Hindlimb muscle (tissue), 1 donor: ENCODE data around the gene MVB12B. TPM values are rescaled to one million over a fixed set of nuclear protein-coding genes. Genes with fewer than 3 reads are reported as not detected.
"Not testable (repeated sequence)": the region's sequence is repeated elsewhere in the genome, so short reads cannot be mapped to it uniquely, and the experiment has no call there.

Experiments used
- DNase-seq: peaks from one replicate; pipeline ENCODE4 v3.0.0-alpha.2; 2013
- polyA plus RNA-seq: library from polyadenylated mRNA; unstranded; fragments of 120-200 nt; gene quantifications from one replicate; pipeline ENCODE4 v1.2.1, GENCODE V29; 2013; ENCODE audit not compliant: insufficient read length

MVB12B gene, protein sequence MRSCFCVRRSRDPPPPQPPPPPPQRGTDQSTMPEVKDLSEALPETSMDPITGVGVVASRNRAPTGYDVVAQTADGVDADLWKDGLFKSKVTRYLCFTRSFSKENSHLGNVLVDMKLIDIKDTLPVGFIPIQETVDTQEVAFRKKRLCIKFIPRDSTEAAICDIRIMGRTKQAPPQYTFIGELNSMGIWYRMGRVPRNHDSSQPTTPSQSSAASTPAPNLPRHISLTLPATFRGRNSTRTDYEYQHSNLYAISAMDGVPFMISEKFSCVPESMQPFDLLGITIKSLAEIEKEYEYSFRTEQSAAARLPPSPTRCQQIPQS
- 21.2 TPM for polyA plus RNA-seq

DNA sequence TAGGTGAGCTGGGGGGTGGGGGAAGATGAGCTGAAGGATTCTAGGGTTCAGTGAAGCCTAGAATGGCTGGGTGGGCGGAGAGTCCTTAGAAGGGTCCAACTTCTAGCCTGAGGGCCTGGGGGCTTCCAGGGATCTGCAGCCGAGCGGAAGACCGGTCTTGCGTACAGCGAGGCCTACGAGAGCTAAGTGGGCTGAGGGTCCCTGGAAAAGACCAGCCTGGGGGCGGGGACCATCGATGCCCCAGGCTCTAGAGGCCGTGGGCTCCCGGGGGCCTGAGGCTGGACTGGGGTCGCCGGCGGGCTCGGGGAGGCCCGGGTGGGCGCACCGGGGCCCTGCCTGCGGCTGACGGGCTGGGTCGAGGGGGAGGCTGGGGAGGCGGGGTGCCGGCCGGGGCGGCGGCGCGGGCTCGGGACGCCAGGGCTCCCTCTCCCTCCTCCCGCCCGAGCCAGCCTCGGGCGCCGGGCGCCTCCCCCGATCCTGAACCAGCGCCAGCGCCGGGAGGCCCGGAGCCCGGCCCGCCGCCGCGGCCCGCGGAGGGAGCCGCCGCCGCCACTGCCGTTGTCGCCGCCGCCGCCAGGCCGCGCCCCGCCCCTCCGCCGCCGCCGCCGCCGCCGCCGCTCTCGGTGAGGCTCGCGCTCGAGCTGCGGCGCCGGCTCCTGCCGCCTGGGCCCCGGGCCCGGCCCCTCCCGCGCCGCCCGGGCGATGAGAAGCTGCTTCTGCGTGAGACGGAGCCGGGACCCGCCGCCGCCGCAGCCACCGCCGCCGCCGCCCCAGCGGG lies at the start of gene MVB12B:
TSS of gene MVB12B (plus strand) at position 602 of the 778 bp plus-strand sequence. CDS start at position 703, 101 bp downstream.
- peak; percentile 40 for DNase-seq

DNA sequence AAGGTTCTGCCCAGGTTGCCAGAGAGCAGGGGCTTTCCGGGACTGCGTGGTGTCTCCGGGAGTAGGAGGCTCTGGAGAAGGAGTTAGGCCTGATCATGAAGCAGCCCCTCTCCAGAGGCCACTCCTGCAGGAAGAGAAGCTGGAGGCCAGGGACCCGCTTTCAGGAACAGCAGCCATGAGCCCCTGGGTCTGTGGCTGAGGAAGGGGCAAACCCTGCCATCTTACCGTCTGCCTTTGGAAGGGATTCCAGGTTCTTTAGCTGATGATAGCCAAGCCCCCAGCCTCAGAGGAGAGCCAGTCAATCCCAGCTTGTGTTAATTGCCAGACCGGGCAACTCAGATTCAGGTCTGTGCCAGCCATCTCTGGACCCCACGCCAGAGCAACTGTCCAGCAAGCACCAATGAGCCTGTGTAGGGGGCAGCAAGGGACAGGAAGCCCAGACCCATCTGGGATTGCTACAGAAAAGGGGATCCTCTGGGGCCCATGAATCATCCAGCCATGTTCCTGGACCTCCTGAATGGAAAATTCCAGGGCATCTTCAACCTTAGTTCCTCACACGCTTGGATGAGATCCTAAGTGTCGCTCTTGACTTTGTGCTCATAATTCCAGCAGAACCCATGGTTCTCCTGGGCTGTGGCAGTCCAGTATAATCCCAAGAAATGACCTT lies 42.7 kb upstream of the MVB12B start:
- DNase-seq, result no peak

DNA sequence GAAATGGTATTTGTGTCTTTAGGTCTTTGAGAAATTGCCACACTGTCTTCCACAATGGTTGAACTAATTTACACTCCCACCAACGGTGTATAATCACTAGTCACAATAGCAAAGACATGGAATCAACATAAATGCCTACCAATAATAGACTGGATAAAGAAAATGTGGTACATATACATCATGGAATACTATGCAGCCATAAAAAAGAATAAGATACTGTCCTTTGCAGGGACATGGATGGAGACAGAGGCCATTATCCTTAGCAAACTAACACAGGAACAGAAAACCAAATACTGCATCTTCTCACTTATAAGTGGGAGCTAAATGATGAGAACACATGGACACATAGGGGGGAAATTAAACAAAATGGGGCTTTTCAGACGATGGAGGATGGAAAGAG lies 41.0 kb upstream of the MVB12B start:
- DNase-seq, result not testable (repeated sequence)

DNA sequence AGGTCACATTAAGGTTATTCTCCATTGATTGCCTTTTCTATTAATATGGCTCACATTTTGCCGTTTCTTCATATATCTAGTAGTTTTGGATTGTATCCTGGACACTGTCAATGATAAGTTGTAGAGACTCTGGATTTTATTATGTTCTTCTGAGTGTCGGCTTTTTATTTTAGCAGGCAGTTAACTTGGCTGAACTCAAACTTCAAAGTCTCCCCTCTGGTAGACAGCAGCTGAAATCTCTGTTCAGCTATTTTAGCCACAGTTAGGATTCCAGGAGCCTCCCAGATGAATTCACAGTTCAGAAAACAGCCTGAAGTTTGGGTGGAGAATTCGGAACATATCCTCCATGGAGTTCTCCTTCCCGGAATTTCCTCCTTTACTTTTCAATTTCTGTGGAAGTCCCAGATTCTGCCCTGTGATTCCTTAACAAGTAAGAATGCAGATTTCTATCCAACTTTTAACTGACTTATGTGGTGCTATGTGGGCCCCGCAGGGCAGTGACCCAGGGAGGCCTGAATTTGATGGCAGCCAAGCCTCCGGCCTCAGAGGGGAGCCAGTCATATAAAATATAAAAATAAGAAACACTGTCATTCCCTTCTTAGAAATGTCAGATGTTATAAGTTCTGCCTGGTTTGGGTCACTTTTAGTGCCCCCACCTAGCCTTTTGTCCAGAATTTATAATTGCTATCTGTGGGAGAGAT lies 39.3 kb upstream of the MVB12B start:
- DNase-seq, result no peak

DNA sequence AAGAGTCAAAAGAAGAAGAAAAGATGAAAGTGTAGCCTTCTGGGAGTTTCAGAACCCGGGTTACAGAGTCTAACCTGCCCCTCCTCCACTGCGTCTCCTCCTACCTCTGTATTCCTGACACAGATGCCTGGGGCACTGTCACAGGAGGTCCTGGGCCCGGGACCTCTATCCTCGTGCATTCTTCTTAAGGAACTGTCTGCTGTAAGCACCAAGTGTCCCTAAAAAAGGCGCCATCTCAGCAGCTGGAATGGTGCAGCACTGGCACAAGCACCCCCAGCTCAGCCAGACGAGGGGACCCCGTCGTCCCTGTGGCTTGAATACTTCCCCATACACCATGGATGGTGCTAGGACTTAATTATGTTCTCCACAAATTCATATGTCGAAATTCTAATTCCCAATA lies 35.8 kb upstream of the MVB12B start:
- DNase-seq, result no peak

DNA sequence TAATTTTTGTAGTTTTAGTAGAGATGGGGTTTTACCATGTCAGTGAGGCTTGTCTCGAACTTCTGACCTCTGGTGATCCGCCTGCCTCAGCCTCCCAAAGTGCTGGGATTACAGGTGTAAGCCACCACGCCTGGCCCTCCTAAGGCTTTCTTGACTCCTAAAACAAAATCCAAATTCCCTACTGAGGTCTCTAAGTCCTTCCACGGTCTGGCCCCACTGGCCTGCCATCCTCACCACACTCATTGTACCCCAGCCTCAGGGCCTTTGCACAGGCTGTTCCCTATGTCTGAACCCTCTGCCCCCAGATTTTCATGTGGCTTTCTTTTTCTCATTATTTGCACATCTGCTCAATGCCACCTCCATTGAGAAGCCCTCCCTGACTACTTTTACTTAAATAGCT lies 34.7 kb upstream of the MVB12B start:
- no peak for DNase-seq

DNA sequence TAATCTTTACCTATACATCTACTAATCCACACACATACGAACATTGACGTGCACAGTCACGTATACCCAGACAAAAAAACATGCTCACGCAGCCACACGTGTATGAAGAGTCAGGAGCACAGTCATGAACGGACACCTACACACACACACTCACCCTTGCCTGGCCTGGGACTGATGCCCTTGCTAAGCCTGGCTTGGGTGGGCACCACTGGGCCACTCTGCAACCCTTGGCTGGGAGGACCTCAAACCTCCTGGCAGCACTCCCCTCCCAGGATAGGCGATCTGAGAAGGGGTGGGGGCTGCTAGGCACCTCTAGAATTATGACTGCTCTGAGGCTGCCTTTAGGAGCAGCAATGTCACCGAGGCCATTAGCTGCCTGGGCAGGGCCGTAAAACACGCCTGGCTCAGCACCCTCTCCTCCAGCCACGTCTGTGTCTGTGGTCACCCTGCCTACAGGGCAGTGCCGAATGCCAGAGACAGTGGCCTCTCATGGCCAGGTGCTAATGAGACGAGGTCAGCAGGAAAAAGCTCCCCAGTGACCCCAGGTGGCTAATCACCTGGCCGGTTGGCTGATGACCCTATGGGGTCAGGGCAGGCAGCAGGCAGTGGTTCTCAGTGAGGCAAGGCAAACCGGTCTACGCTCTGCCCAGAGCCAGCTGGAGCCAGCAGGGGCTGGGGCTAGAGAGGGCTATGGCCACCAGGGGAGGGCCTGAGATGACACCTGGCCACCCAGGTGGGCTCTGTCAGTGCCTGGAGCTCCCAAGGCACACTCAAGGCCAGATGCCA lies 33.7 kb upstream of the MVB12B start:
- no peak for DNase-seq

DNA sequence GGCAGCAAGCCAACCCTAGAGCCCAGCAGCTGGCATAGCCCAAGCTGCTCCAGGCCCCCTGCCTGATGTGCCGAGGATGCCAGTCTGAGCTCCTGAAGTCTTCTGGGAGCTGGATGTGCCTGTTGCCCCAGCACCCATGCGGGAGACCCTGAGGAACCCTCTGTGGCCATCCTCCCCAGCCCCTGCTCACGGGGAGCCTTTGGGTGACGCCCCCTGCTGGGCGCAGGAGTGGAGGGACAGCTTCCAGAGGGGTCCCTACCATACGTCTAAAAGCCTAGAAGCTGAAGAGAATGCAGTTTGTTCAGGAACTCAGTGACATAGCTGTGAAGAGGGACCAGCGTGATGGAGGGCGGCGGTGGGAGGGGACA lies 33.1 kb upstream of the MVB12B start:
- no peak for DNase-seq

DNA sequence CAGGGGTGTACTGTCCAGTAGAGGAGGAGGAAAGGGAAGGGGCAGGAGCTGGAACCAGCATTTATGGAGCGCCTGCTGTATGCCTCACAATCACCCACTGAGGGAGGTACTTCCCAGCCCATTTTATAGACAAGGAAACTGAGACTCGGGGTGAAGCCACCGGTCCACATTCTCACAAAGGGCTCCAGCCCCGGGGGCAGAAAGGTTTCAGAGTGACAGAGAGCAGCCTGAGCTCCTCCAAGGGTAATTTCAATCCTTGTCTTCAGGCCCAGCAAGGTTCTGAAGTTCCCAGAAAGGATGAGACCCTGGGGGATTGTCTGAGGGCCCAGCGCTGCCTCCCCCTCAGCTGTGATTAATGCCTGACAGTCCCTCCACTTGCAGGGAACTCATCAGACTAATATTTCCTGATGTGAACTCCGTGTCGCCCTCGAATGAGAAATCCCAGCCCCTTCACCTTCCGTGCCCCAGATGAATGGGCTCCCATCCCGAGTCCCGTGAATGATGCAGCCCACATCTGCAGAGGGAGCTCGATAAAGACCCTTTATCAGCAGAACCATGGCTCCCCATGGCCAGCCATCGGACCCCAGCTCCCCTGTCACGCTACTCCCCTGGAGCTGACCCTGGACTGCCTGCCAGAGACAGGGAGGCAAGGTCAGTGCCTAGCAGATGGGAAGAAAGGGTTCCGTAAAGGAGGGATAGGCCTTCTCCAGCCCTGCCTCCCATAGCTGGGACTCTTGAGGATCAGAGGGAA lies 32.1 kb upstream of the MVB12B start:
- no peak for DNase-seq

DNA sequence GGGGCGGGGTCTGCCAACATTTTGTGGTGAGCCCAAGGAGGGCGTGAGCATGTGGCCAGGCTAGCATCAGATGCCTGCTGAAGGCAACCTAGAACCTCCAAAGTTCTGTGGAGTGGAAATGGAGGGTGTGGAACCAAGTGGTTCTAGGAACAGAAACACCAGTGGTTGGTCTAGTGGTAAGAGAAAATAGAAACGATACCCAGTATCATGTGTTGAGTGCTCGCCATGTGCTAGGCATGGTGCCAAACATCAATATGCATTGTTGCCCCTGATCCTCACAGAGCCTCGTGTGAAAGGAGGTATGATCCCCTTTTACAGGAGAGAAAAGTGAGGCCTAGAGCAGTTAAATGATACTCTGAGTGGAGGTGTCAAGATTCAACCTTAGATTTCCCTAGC lies 31.5 kb upstream of the MVB12B start:
- no peak for DNase-seq

DNA sequence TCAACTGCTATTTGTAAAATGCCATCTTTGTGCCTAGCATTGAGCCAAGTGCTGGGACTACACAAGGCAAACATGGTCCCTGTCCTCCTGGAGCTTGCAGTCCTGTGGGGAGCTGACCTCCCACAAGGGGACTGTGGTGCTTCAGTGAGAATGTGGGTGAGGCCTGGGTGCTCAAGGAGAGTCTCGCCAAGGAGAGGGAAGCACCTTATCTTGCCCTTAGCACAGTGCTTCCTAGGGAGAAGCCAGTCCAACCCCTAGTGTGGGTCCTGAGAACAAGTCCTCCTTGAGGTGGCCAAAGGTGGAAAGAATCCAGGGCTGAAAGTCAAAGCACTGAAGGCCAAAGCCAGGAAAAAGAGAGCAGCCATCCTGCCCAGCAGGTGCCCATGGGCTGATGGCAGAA lies 31.1 kb upstream of the MVB12B start:
- no peak for DNase-seq

DNA sequence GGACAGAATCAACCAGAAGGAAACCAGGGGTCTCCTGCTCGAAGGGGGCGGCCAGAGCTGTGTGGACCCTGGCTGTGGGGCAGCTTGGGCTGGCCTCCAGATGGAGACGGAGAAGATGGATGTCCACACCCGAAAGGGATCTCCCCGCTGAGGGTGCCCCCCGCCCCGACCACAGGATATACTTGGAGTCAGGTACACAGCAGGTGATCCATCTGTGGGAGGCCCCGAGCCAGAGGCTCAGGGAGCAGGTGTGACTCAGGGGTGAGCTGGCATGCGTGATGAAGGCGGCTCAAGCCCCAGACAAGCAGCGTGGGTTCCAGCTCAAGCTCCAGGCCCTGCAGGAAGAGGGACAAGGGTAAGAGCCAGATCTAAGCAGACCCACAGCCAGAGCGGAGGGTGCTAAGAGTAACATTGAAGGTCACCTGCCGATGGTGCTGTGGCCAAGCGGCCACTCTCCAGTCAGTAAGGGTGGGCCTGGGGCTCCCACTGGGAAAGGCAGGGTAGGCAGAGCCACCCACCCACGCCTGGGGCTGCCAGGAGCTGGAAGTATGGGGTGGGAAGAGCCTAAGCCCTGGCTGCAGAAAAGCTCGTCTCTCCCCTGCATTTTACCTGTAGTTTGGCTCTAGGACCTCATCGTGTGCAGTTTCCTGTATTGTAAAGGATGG lies 30.6 kb upstream of the MVB12B start:
- no peak for DNase-seq

DNA sequence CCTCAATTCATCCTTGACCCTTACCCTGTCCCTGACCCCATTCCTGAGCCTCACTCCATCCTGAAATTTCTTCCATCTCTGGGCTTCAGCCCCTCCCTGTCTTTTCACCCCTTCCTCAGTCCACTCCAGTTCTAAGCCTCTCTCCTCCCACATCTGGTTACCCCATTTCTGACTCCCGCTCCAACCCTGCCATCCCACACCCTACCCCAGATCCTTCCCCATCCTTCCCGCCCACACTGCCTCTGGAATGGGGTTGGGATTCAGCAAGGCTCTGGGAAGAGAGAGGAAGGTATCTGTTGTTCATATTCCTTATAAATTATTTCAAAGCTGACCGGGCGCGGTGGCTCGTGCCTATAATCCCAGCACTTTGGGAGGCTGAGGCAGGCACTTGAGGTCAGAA lies 29.9 kb upstream of the MVB12B start:
- DNase-seq, result no peak

DNA sequence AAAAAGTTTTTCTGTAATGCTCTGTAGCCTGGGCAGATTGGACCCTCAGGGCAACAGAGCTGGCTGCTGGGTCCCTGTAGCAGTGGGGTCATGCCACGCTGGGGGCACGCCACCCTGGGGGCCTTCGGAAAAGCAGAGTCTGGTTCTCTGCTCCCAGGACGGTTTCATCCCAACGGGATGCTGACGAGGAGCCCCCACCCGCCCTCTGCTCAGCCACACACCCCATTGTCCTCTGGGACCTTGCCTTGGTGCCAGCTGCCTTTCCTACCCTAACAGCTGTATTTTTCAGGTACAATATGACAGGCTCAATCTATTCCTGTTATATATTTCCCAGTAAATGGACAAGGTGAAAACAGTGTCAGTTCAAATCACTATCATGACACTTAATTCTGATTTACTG lies 29.0 kb upstream of the MVB12B start:
- no peak for DNase-seq

DNA sequence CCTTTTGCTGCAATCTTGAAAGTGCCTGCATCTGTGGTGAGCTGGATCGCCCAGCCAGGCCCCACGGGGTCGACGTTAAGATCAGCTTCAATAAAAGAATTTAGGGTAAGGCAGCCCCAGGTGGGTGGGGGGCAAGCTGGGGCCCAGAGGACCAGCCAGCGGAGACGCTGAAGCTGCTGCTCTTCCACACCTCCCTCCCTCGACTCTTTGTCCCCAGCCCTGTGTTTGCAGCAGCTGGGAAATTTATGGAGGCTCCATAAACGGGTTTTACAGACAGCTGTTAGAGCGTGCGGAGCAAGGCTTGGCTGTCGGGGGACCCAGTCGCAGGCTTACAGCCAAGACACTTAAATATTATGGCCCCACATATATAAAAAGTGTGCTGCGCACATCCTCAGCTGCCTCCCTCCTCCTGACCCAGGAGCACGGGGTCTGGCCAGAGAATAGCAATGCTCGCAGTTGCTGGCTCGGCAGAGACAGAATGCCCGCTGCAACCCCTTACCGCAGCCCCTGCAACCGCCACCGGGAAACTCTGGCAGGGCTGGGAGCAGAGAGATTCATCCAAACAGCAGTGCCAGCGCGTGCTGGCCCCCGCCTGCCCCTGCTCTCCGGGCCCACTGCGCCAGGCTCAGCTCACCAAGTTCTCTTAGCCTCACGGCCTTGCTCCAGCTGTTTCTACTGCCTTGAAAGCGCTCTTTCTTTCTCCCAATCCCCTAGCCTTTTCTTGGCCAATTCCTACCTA lies 28.4 kb upstream of the MVB12B start:
- peak; percentile 58 for DNase-seq

DNA sequence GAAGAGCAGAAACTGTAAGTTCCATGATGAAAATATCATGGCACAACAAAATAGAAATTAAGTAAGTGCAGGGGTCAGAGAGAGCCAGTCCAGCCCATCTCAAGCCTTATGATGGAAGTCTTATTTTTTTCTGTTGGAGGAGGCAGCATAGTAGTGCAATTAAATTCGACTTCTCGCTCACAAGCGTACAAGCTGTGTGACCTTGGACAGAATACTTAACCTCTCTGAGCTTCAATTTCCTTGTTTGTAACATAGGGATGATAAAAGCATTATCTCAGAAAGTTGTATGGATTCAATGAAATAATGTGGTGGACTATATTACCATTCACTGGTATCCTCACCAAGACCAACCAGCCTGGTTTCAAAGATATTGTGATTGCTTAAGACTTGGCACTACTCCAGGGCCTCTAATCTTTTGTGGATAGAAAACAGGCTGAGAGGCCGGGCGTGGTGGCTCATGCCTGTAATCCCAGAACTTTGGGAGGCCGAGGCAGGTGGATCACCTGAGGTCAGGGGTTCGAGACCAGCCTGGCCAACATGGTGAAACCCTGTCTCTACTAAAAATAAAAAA lies 26.8 kb upstream of the MVB12B start:
- no peak for DNase-seq

DNA sequence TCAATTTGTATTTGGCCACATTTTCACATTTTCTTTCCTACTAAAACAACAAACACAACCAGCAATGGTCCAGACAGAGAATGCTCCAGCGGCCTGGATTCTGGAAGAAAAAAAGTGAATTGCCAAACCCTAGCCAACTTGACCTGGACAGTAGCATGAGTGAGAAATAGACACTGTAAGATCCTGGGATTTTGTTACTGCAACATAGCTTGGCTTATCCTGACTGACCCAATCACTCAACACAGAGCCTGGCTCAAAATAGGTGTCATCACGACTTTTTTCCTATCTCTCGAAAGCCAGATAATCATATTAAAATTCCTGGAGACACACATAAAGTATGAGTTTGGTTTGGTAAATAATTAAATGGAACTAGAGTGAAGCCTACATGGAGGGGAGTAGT lies 25.4 kb upstream of the MVB12B start:
- no peak for DNase-seq

DNA sequence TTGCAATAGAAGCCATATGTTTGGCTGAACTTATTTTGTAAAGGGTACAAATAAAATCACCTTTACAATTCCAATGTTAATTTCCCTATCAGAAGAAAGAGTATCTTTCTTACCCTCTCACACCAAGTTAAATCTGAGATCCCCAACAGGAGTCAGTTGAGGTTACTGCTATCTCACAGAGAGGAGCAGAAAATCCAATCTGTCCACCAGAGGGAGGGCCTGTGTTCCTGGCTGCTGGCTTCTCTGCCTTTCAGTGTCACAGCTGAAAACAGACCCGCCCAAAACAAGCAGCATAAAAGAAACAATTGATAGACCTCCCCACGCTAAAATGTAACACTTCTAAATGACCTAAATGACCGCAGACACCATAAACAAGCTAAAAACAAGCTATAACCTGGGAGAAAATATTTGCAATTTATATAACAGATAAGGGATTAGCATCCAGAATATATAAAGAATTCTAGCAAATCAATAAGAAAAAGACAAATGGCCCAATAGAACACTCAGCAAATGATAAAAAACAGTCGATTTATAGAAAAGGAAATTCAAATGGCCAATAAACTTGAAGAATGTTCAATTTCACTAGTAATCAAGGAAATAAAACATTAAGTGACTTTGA lies 24.5 kb upstream of the MVB12B start:
- DNase-seq, result peak; percentile 37

DNA sequence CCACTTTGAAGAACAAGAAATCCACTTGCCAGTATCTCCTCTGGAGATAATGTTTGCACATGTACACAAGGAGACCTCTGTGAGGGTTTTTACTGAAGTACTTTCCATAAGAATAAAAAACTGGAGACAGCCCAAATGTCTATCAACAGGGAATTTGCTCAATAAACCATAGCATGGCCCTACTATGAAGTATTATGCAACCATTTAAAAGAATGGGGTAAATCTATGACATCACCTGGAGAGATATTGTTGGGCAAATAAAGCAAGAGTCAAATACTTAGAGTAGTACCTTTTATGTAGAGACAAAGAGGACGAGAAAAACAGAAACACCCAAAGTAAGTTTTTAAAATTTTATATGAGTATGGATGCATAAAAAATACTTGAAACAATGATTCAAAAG lies 23.9 kb upstream of the MVB12B start:
- no peak for DNase-seq
